ENCODE results near the gene ZSCAN5B.
A peak's percentile ranks its signal among the peaks of the same experiment; 100 is the strongest.
"Not testable (repeated sequence)": the region's sequence is repeated elsewhere in the genome, so short reads cannot be mapped to it uniquely, and the experiment has no call there.

Gene ZSCAN5B

GRCh38 chr19:56197646-56198045 is at the start of gene ZSCAN5B:
TSS of gene ZSCAN5B (minus strand) at chr19:56197783. CDS start at chr19:56193052, 4,731 bp downstream.
- DNase-seq = not testable (repeated sequence)

DNA sequence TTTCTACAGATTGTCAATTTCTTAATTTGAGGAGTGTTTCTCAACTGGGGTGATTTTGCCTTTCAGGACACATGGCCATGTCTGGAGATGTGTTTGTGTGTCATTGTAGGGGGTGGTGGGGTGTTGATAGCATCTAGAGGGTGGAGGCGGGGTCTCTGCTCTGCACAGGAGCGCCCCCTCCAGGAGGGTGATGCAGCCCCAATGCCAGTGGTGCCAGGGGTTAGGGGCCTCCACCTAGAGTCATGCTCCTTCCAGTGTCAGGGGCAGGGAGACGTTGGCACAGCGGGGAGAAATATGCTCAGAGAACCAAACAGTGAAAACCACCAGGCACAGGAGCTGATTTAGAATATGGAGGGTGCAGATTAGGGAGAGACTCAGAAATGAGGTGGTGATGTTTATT is 48.2 kb upstream of the ZSCAN5B start:
- DNase-seq = not testable (repeated sequence)

- no peak for DNase-seq
These were observed 47.6 kb upstream of the ZSCAN5B start for GRCh38 chr19:56245121-56245740.

- no peak for DNase-seq
These were observed 25.9 kb upstream of the ZSCAN5B start for GRCh38 chr19:56223481-56223880.

- DNase-seq = no peak
These were observed 25.3 kb upstream of the ZSCAN5B start for GRCh38 chr19:56222901-56223300.

GRCh38 chr19:56221851-56222250 is 24.3 kb upstream of the ZSCAN5B start:
- DNase-seq = no peak

DNA sequence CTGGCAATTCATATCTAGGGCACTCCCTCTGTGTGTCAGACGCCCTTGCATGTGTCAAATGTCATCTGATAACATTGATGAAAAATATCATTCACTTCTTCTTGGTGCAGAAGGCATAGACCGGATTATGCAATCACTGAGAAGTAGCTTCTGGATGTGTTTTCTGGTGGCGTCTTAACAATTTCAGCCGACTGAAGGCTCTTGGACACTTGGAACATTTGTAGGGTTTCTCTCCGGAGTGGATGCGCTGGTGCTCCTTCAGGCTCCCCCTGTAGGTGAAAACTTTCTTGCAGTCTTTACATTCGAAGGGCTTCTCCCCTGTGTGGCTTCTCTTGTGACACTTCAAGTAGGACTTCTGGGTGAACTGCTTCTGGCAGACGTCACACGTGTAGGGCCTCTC is 23.9 kb upstream of the ZSCAN5B start:
- DNase-seq = not testable (repeated sequence)

DNA sequence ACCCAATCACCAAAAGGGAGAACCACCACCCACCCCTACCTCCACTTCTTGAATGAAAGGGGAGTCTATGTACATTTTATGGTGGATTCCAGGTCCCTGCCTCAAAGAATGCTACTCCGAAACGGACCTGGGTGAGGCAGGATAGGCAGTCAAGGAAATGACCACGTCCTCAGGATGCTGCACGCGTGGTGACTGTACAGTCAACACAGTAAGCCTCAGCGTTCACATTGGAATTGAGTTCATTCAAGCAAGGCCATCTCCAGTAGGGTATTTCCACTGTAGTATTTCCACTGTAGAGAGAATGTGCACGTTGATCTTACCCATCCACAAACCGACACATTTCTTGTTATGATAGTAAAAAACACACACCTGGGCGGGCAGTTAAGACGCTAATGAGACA is 21.4 kb upstream of the ZSCAN5B start:
- no peak for DNase-seq

DNA sequence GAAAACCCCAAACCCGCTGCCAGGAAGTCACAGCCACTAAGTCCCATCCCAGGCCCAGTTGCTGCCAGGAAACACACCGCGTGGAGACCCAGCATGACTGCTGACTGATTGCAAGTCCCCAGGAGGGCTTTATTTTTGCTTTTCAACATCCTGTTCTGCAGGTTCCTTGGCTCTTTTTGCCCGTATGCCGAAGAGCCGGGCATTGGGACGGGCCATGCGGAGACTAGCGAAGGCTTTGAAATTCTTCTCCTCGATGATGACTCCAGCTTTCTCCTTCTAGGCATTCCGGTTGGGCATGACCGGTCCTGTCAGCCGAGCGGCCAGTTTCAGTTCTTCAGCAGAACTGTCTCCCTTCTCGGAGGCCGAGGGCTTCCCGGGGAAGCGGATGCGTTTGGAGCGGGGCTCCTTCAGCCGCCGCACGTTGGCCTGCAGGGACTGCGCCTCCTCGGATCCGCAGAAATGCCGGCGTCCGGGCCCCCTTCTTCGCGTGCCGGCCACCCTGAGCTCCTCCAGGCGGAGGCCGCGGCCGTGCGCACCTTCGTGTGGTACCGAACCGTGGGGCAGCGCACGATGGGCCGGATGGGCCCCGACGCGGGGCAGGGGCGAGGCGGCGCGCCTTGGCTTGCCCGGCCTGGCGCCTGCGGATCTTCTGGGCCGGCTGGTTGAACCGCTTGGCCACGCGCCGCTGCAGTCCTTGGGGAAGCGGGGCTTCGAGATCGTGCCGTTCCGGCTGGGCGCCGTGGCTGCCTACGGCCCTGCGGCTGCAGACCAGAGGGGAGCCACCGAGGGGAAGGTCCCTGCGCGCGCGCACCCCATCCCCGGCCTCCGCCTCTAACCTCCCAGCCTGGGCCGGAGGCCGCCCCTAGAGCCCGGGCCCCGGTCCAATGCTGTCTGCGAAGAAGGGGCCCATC is 19.7 kb upstream of the ZSCAN5B start:
- no peak for DNase-seq

GRCh38 chr19:56211718-56212117 is 14.1 kb upstream of the ZSCAN5B start:
- DNase-seq = no peak

- DNase-seq = not testable (repeated sequence)
These were observed 12.5 kb upstream of the ZSCAN5B start for GRCh38 chr19:56210036-56210435.

- DNase-seq = no peak
These were observed 11.5 kb upstream of the ZSCAN5B start for GRCh38 chr19:56209091-56209490.

GRCh38 chr19:56207581-56207980 is 10.0 kb upstream of the ZSCAN5B start:
- not testable (repeated sequence) for DNase-seq

DNA sequence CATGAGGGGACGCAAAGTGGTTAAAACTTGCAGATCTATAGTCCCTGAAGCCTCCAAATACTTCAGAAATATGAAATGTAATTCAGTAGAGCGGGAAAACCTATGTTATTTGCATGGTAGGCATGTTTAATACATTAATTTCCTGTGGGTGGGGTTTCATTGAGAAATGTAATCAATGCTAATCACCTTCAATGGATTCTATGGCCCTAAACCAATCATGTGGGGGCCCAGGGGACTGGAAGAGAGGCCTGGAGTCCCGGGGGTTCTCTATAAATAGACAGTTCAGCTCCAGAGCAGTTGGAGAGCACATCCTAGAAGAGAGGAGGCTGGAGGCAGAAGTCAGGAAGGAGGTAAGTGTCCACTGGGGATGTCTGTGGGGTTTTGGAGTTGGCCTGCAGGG is 4.4 kb upstream of the ZSCAN5B start, which contains the start of gene ZSCAN5C:
Gene ZSCAN5C, plus strand, starts transcription at position 301 of the 400 bp plus-strand sequence. CDS start 3,641 bp downstream, outside the sequence.
- DNase-seq = no peak

DNA sequence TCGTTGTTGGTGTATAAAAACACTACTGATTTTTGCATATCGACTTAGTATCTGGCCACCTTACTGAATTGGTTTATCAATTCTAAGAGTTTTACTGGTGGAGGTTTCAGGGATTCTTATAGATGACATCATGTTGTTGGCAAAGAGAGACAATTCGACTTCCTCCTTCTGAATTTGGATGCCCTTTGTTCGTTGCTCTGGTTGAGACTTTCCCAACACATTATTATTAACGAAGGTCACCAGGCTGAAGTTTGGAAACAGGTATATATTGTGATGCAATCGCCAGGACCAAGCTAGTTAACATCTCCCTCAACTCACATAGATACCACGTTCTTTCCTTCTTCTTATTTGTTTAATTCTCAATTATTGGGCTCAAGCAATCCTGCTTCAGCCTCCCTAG is 2.1 kb upstream of the ZSCAN5B start:
- DNase-seq = no peak

GRCh38 chr19:56193981-56194640 is 3.5 kb downstream of the ZSCAN5B start:
- DNase-seq = no peak

DNA sequence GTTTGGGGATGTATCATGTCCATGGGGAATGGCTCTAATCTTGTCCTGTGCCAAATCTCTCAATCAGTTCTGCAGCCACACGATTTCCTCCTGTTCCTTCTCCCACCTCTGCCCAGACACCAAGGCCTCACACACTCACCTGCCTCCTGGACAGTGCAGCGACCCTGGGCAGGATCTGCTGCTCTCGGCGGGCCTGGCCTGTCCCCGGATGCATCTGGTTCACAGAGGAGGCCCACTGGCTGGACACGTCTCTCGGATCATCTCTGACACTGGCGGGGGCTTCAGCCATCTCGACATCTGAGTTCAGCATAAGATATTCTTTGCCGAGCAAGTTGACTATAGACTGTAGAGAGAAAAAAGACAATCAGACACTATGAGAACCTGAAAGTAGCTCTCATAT is 5.9 kb downstream of the ZSCAN5B start:
- DNase-seq = no peak

- DNase-seq = no peak
These were observed 6.5 kb downstream of the ZSCAN5B start for GRCh38 chr19:56191115-56191514.

DNA sequence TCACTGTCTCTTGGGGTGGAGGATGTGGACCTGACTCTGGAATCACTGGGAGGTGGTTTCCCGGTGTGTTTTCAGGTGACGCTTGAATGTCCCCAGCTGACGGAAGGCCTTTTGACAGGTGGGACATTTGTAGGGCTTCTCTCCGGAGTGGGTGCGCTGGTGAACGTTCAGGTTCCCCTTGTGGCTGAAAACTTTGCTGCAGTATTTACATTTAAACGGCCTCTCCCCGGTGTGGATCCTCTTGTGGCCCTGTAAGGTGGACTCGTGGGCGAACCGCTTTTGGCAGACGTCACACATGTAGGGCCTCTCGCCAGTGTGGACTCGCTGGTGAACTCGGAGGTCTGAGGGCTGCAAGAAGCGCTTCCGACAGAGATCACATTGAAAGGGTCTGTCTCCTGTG is 7.8 kb downstream of the ZSCAN5B start:
- DNase-seq = no peak

- no peak for DNase-seq
These were observed 19.9 kb downstream of the ZSCAN5B start for GRCh38 chr19:56177564-56178243.

DNA sequence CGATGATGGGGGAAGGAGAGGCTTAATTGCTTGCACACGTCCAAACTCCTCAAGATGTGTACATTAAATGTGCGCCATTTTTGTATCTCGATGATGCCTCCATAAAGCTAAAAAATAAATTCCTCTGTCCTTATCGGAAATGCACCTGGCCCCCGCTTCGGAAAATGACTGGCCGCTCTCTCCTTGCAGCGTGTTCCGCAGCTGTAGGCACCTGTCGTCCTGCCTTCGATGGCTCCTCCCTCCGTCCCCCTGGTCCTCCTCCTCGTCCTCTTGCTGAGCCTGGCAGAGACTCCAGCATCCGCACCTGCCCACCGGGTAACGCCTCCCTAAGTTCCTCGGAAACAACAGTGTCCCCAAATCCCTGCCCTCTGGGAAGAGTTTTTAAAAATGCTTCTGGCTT is 20.7 kb downstream of the ZSCAN5B start:
- DNase-seq = peak; percentile 13

DNA sequence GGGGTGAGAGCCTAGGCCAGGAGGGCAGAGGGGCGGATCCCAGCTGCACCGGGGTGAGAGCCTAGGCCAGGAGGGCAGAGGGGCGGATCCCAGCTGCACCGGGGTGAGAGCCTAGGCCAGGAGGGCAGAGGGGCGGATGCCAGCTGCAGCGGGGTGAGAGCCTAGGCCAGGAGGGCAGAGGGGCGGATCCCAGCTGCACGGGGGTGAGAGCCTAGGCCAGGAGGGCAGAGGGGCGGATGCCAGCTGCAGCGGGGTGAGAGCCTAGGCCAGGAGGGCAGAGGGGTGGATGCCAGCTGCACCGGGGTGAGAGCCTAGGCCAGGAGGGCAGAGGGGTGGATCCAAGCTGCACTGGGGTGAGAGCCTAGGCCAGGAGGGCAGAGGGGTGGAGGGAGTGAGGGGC is 21.3 kb downstream of the ZSCAN5B start:
- DNase-seq = not testable (repeated sequence)

DNA sequence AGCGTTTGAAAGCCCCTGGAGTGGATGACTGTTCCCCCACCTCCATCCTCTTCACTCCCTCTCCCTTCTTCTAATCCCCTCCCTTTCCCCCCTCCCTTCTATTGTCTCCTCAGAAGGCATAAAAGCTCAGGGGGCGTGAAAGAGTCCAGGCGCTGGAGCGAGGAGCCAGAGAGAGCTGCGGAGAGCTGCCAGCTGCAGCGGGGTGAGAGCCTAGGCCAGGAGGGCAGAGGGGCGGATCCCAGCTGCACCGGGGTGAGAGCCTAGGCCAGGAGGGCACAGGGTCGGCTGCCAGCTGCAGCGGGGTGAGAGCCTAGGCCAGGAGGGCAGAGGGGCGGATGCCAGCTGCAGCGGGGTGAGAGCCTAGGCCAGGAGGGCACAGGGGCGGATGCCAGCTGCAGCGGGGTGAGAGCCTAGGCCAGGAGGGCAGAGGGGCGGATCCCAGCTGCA is 21.7 kb downstream of the ZSCAN5B start, which contains the start of gene GALP:
Gene GALP, plus strand, starts transcription at position 148 of the 447 bp plus-strand sequence. CDS start 1,101 bp downstream, outside the sequence.
- DNase-seq = not testable (repeated sequence)

All from NCI-H1105 (cell line).